22Rv1 (cell line): ENCODE results near the gene CLHC1.
"Not testable (repeated sequence)": the region's sequence is repeated elsewhere in the genome, so short reads cannot be mapped to it uniquely, and the experiment has no call there.

Source experiments
- H3K27ac ChIP-seq: fragments of 450-650 bp; 2 replicates; pipeline ENCODE4 v1.5.1; 2017
- CTCF ChIP-seq: fragments of 450-650 bp; IDR thresholded peaks from 2 replicates; pipeline ENCODE4 v1.5.1; 2017; ENCODE audit warnings: mild to moderate bottlenecking
- ZFX ChIP-seq: fragments of 450-650 bp; IDR thresholded peaks from 2 replicates; pipeline ENCODE4 v1.6.1; 2017; ENCODE audit warnings: antibody characterized with exemption, borderline replicate concordance

Gene CLHC1

DNA sequence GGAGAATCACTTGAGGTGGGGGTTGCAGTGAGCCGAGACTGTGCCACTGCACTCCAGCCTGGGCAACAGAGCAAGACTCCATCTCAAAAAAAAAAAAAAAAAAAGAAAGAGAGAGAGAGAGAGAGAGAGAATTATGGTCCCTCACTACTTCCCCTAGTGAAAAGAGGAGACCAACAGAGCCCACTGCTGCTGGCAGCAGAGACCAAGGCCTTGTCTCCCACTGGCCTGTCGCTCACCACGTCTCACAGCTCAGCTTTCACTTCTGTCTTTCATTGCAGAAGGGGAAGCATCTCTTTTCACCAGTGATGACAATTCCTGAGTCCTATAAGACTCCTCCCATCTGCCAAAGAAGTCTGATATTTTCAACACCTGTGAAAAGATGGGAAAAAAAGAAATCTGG lies 81.3 kb downstream of the CLHC1 start:
- TF ChIP-seq ZFX = no peak
- no peak for TF ChIP-seq CTCF

GRCh38 chr2:55148269-55148668 lies 83.8 kb downstream of the CLHC1 start:
- no peak for TF ChIP-seq ZFX
- no peak for TF ChIP-seq CTCF
- H3K27ac ChIP-seq = no peak overlapping the region

More for the DNA sequence above, 81.3 kb downstream of the CLHC1 start:
- H3K27ac ChIP-seq = no peak overlapping the region

DNA sequence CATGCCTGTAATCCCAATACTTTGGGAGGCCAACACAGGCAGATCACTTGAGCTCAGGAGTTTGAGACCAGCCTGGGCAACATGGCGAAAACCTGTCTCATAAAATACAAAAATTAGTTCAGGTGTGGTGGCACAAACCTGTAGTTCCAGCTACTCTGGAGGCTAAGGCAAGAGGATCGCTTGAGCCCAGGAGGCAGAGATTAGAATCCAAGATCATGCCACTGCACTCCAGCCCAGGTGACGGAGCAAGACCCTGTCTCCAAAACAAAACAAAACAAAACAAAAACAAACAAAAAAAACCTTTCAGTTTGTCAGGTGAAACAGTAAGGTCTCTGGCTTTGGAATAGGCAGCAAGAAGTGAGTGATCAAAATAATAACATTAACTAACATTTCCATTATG lies 84.6 kb downstream of the CLHC1 start:
- no peak overlapping the region for H3K27ac ChIP-seq
- no peak for TF ChIP-seq ZFX
- TF ChIP-seq CTCF = no peak

GRCh38 chr2:55147041-55147440 lies 85.1 kb downstream of the CLHC1 start:
- TF ChIP-seq ZFX (no peak), CTCF (no peak)
- H3K27ac ChIP-seq = no peak overlapping the region

GRCh38 chr2:55146263-55146662 lies 85.8 kb downstream of the CLHC1 start:
- no peak overlapping the region for H3K27ac ChIP-seq
- TF ChIP-seq ZFX (no peak), CTCF (no peak)

DNA sequence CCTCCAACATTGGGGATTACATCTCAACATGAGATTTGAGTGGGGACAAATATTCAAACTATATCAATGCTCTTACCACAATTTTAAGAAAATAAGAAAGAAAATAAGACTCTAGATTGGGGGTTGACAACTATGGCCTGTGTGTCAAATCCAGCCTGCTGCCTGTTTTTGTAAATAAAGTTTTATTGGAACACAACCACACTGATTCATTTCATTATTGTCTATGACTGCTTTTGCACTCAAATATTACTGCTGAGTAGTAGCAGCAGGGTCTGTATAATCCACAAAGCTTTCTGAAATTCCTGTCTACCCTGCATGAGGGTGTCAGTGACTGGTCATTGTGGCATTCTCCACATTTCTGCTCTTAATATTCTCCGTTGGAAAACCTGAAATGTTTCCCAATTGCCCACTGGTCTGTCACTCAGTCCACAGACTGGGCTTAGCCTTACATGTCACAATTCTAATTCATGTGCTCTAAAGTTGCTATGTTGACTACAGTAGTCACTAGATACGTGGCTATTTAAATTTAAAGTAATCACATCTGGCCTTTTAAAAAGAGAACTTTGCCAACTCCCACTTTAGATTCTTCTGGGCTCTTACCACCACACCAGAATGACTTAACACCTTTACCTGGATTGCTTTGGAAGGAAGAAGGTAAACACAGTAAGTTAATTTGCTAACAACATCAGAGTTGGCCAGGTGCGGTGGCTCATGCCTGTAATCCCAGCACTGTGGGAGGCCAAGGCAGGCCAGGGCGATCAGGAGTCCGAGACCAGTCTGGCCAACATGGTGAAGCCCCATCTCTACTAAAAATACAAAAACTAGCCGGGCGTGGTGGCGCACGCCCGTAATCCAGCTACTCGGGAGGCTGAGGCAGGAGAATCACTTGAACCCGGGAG lies 86.9 kb downstream of the CLHC1 start:
- H3K27ac ChIP-seq = no peak overlapping the region
- no peak for TF ChIP-seq CTCF
- TF ChIP-seq ZFX = no peak

DNA sequence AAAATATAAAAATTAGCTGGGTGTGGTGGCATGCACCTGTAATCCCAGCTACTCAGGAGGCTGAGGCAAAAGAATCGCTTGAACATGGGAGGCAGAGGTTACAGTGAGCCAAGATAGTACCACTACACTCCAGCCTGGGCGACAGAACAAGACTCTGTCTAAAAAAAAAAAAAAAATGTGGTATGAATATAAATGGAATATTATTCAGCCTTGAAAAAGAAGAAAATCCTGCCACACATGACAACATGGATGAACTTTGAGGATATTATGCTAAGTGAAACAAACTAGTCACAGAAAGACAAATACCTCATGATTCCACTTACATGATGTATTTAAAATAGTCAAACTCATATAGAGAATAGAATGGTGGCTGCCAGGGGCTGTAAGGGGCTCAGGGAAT lies 88.4 kb downstream of the CLHC1 start:
- not testable (repeated sequence) for H3K27ac ChIP-seq

DNA sequence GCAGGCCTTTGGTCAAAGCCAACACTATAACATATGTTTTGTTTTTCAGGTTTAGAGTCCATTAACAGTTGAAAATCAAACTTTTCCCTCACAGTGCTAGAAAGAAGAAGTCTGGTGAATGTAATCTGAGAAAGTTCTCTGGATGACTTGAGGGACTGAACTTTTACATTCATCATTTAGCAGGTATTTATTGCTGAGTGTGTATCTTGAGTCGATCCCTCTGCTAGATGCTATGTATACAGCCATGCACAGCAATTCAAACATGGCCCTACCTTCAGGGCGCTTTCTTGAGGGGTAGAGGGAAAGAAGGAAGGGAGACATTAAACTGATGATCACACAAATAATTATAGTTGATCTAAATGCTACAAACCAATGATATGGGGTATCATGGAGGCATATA lies 89.6 kb downstream of the CLHC1 start:
- no peak overlapping the region for H3K27ac ChIP-seq
- no peak for TF ChIP-seq ZFX
- TF ChIP-seq CTCF = no peak
